ENCODE results near the gene TBC1D9. TPM values are rescaled to one million over a fixed set of nuclear protein-coding genes. Genes with fewer than 3 reads are reported as not detected.
A peak's percentile ranks its signal among the peaks of the same experiment; 100 is the strongest.
"Not testable (repeated sequence)": the region's sequence is repeated elsewhere in the genome, so short reads cannot be mapped to it uniquely, and the experiment has no call there.

Gene TBC1D9
- total RNA-seq: 10 to 100 TPM; 10.7 to 20.5 TPM
- long read RNA-seq, partial matches to known transcripts: 5 of 5 reads
- long read RNA-seq, other reads (novel, unspliced or antisense): 0 of 5 reads

GRCh38 chr4:140756319-140757231, at the start of gene TBC1D9:
Gene TBC1D9, minus strand, starts transcription at chr4:140756385. Its CDS starts 340 bp downstream, at chr4:140756045.
- ATAC-seq (peak; percentile 83), DNase-seq (peak; percentile 80 to 88)
- intact Hi-C loops (cut with DNase I, micrococcal nuclease): loop anchor here in 1 of 2 donors (10.0 kb wide), 1 partner anchor 382 kb away; the partner anchor contains the start of gene SCOC

GRCh38 chr4:140805293-140805692, 49.1 kb upstream of the TBC1D9 start:
- ATAC-seq: no peak
- DNase-seq: no peak
- intact Hi-C loops (cut with DNase I, micrococcal nuclease): no loop called here

GRCh38 chr4:140802591-140802990, 46.4 kb upstream of the TBC1D9 start:
- no peak for DNase-seq
- intact Hi-C loops (cut with DNase I, micrococcal nuclease): no loop called here
- no peak for ATAC-seq

GRCh38 chr4:140800666-140801065, 44.5 kb upstream of the TBC1D9 start:
- peak; percentile 30 to 33 for DNase-seq
- intact Hi-C loops (cut with DNase I, micrococcal nuclease): no loop called here
- ATAC-seq: no peak

- intact Hi-C loops (cut with DNase I, micrococcal nuclease): no loop called here
- DNase-seq (no peak), ATAC-seq (no peak)
These were observed 43.6 kb upstream of the TBC1D9 start for GRCh38 chr4:140799686-140800225.

- DNase-seq: no peak
- ATAC-seq: no peak
- intact Hi-C loops (cut with DNase I, micrococcal nuclease): no loop called here
These were observed 37.1 kb upstream of the TBC1D9 start for GRCh38 chr4:140793291-140793690.

- peak; percentile 37 for ATAC-seq
- DNase-seq: peak; percentile 29 to 45
- intact Hi-C loops (cut with DNase I, micrococcal nuclease): no loop called here
These were observed 34.6 kb upstream of the TBC1D9 start for GRCh38 chr4:140790765-140791164.

GRCh38 chr4:140790171-140790570, 34.0 kb upstream of the TBC1D9 start:
- intact Hi-C loops (cut with DNase I, micrococcal nuclease): no loop called here
- ATAC-seq (no peak), DNase-seq (no peak)

GRCh38 chr4:140789759-140790158, 33.6 kb upstream of the TBC1D9 start:
- no peak for DNase-seq
- intact Hi-C loops (cut with DNase I, micrococcal nuclease): no loop called here
- ATAC-seq: no peak

- DNase-seq; intact Hi-C loops (cut with DNase I, micrococcal nuclease); ATAC-seq: not testable (repeated sequence)
These were observed 26.6 kb upstream of the TBC1D9 start for GRCh38 chr4:140782787-140783186.

GRCh38 chr4:140781596-140781995, 25.4 kb upstream of the TBC1D9 start:
- DNase-seq (no peak), ATAC-seq (no peak)
- intact Hi-C loops (cut with DNase I, micrococcal nuclease): no loop called here

GRCh38 chr4:140777894-140778293, 21.7 kb upstream of the TBC1D9 start:
- no peak for DNase-seq
- ATAC-seq: no peak
- intact Hi-C loops (cut with DNase I, micrococcal nuclease): no loop called here

GRCh38 chr4:140777386-140777785, 21.2 kb upstream of the TBC1D9 start:
- intact Hi-C loops (cut with DNase I, micrococcal nuclease): no loop called here
- ATAC-seq: no peak
- no peak for DNase-seq

GRCh38 chr4:140776556-140776955, 20.4 kb upstream of the TBC1D9 start:
- no peak for ATAC-seq
- intact Hi-C loops (cut with DNase I, micrococcal nuclease): no loop called here

GRCh38 chr4:140774956-140775355, 18.8 kb upstream of the TBC1D9 start:
- intact Hi-C loops (cut with DNase I, micrococcal nuclease): no loop called here
- DNase-seq (no peak), ATAC-seq (no peak)

More at GRCh38 chr4:140776556-140776955, 20.4 kb upstream of the TBC1D9 start:
- DNase-seq: no peak

- ATAC-seq (no peak), DNase-seq (no peak)
- intact Hi-C loops (cut with DNase I, micrococcal nuclease): no loop called here
These were observed 18.3 kb upstream of the TBC1D9 start for GRCh38 chr4:140774510-140774909.

GRCh38 chr4:140769209-140769608, 13.0 kb upstream of the TBC1D9 start:
- DNase-seq (no peak), ATAC-seq (no peak)
- intact Hi-C loops (cut with DNase I, micrococcal nuclease): no loop called here

- no peak for ATAC-seq
- DNase-seq: no peak
- intact Hi-C loops (cut with DNase I, micrococcal nuclease): no loop called here
These were observed 8.7 kb upstream of the TBC1D9 start for GRCh38 chr4:140764785-140765392.

GRCh38 chr4:140762202-140762601, 6.0 kb upstream of the TBC1D9 start:
- DNase-seq (no peak), ATAC-seq (no peak)
- intact Hi-C loops (cut with DNase I, micrococcal nuclease): no loop called here

GRCh38 chr4:140757232-140757630, 1.0 kb upstream of the TBC1D9 start:
- no peak for DNase-seq
- intact Hi-C loops (cut with DNase I, micrococcal nuclease): loop anchor here in 1 of 2 donors (10.0 kb wide), 1 partner anchor 382 kb away; the partner anchor contains the start of gene SCOC
- ATAC-seq: no peak
